WERI-Rb-1 (cell line): ENCODE results near the gene SCARB2.

Experiments
- DNase-seq: peaks from one replicate; pipeline ENCODE4 v3.0.0-alpha.2; 2020
- H3K27ac ChIP-seq: fragments of 250-450 bp; sonication (Bioruptor Pico); 2 replicates; pipeline ENCODE4 v1.5.1; 2020; ENCODE audit warnings: mild to moderate bottlenecking, moderate library complexity
- H3K27me3 ChIP-seq: fragments of 250-450 bp; sonication (Bioruptor Pico); 2 replicates; pipeline ENCODE4 v1.5.1; 2021; ENCODE audit warnings: mild to moderate bottlenecking, low read depth, moderate library complexity; ENCODE audit not compliant: insufficient read depth, severe bottlenecking
- H3K36me3 ChIP-seq: fragments of 250-450 bp; sonication (Bioruptor Pico); 2 replicates; pipeline ENCODE4 v1.5.1; 2020; ENCODE audit warnings: mild to moderate bottlenecking, moderate library complexity
- H3K4me3 ChIP-seq: 2 replicates; pipeline ENCODE4 v1.5.1; 2011; ENCODE audit warnings: low read depth, mild to moderate bottlenecking, control low read depth, low read length
- H3K9me3 ChIP-seq: fragments of 250-450 bp; sonication (Bioruptor Pico); 2 replicates; pipeline ENCODE4 v1.5.1; 2021; ENCODE audit warnings: mild to moderate bottlenecking, moderate library complexity; ENCODE audit not compliant: severe bottlenecking
- CTCF ChIP-seq: IDR thresholded peaks from 2 replicates; pipeline ENCODE4 v1.5.1; 2011; ENCODE audit warnings: low read depth, mild to moderate bottlenecking, control low read depth, inconsistent platforms, low read length

SCARB2 gene

DNA sequence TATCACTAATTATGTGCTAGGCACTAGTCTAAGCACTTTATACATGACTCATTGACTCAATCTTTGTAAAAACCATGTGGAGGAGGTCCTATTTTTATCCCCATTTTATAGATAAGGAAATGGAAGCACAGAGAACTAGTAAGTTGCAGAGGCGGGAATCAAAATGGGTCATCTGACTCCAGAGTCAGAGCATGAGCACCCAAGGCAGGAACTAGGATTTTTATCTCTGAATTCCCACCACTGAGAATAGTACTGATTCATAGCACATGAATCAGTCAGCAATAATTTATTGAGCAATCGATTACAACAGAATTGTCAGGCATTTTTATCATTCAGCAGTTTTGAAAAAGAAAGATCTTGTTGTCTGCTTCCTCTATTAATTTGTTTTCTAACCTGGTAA lies 19.3 kb downstream of the SCARB2 start:
- Histone ChIP-seq H3K27me3 (no peaks in the 10 kb centered on the region), H3K4me3 (no peak overlapping the region), H3K27ac (no peak overlapping the region), H3K36me3 (peaks cover 90% of the 10 kb centered on the region), H3K9me3 (peaks cover 6% of the 10 kb centered on the region)
- no peak for DNase-seq
- TF ChIP-seq CTCF: no peak

- DNase-seq: no peak
- TF ChIP-seq CTCF: no peak
These were observed 21.4 kb downstream of the SCARB2 start for GRCh38 chr4:76192236-76192635.

GRCh38 chr4:76188557-76188956 lies 25.1 kb downstream of the SCARB2 start:
- Histone ChIP-seq H3K36me3 (peaks cover 91% of the 10 kb centered on the region), H3K9me3 (peaks cover 6% of the 10 kb centered on the region), H3K27ac (no peak overlapping the region), H3K4me3 (no peak overlapping the region), H3K27me3 (no peaks in the 10 kb centered on the region)
- TF ChIP-seq CTCF: no peak
- DNase-seq: no peak

More at GRCh38 chr4:76192236-76192635, 21.4 kb downstream of the SCARB2 start:
- Histone ChIP-seq H3K27ac (no peak overlapping the region), H3K27me3 (no peaks in the 10 kb centered on the region), H3K4me3 (no peak overlapping the region), H3K9me3 (peaks cover 6% of the 10 kb centered on the region), H3K36me3 (peaks cover 91% of the 10 kb centered on the region)

GRCh38 chr4:76188149-76188548 lies 25.5 kb downstream of the SCARB2 start:
- no peak overlapping the region for H3K27ac ChIP-seq
- H3K27me3 ChIP-seq: no peaks in the 10 kb centered on the region
- DNase-seq: no peak
- H3K9me3 ChIP-seq: peaks cover 5% of the 10 kb centered on the region
- no peak overlapping the region for H3K4me3 ChIP-seq
- peaks cover 87% of the 10 kb centered on the region for H3K36me3 ChIP-seq
- no peak for TF ChIP-seq CTCF

- Histone ChIP-seq H3K27ac (no peak overlapping the region), H3K27me3 (no peaks in the 10 kb centered on the region), H3K36me3 (peaks cover 85% of the 10 kb centered on the region), H3K4me3 (no peak overlapping the region), H3K9me3 (no peaks in the 10 kb centered on the region)
- DNase-seq: no peak
- TF ChIP-seq CTCF: no peak
These were observed 26.5 kb downstream of the SCARB2 start for GRCh38 chr4:76187152-76187551.

GRCh38 chr4:76182463-76182862 lies 31.2 kb downstream of the SCARB2 start:
- Histone ChIP-seq H3K9me3 (no peaks in the 10 kb centered on the region), H3K36me3 (peaks cover 87% of the 10 kb centered on the region), H3K27ac (no peak overlapping the region), H3K27me3 (no peaks in the 10 kb centered on the region), H3K4me3 (no peak overlapping the region)
- DNase-seq: no peak
- no peak for TF ChIP-seq CTCF
